ENCODE results near the gene ZNF880.
"Not testable (repeated sequence)": the region's sequence is repeated elsewhere in the genome, so short reads cannot be mapped to it uniquely, and the experiment has no call there.

The ZNF880 gene

DNA sequence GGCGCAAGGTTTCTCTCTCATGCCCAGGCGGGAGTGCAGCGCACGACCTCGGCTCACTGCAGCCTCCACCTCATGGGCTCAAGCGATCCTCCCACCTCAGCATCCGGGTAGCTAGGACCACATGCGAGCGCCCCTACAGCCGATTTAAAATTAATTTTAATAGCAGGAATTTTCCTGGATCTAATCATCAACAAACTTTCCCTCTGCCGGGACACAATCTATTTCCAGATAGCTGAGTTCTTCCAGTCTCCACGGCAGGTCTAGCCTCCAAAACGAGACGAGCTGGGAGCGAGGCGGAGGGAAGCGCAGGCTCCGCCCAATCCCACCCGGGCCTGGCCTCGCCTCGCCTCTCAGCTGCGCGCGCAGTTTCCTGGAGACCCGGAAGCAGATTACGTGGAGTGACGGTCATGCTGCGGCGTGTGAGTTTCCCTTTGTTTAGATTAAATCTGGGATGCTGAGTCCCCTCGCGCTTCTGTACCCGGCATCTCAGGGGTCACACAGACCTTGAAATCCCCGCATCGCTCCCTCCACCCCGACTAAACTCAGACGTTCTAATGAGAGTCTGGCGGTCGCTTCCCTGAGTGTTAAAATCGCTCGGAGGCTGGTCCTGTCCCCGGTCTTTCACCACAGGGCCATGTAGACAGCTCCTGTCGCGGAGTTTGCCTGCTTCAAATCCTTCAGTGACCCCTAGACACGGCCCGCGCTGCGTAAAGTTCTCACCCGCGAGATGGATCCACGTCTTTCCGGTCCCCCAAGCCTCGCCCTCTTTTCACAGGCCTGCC is at the start of gene ZNF880:
Gene ZNF880 (plus strand): TSS at position 365 of the 782 bp plus-strand sequence. CDS start 43 bp downstream, at position 408.
- peak; percentile 99 for DNase-seq

- DNase-seq: no peak
These were observed 47.3 kb upstream of the ZNF880 start for GRCh38 chr19:52322429-52322828.

GRCh38 chr19:52331757-52332156 is 38.0 kb upstream of the ZNF880 start:
- DNase-seq: no peak

DNA sequence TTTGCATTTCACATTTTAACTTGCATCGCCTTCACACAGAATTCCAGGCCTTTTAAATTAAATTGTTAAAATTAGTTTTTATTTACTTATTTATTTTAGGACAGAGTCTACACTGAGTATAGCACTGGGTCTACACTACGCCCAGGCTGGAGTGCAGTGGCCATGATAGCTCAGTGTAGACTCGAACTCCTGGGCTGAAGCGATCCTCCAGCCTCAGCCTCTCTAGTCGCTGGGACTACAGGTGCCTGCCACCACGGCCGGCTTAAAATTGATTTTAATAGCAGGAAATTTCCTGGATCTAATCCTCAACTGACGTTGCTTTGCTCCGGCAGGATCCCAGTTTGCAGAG is 34.0 kb upstream of the ZNF880 start:
- no peak for DNase-seq

GRCh38 chr19:52336117-52336790 is 33.5 kb upstream of the ZNF880 start, which contains the start of gene ZNF610:
ZNF610 (plus strand) TSS chr19:52336243; CDS start chr19:52349173, 12,930 bp downstream.
- DNase-seq: peak; percentile 97

DNA sequence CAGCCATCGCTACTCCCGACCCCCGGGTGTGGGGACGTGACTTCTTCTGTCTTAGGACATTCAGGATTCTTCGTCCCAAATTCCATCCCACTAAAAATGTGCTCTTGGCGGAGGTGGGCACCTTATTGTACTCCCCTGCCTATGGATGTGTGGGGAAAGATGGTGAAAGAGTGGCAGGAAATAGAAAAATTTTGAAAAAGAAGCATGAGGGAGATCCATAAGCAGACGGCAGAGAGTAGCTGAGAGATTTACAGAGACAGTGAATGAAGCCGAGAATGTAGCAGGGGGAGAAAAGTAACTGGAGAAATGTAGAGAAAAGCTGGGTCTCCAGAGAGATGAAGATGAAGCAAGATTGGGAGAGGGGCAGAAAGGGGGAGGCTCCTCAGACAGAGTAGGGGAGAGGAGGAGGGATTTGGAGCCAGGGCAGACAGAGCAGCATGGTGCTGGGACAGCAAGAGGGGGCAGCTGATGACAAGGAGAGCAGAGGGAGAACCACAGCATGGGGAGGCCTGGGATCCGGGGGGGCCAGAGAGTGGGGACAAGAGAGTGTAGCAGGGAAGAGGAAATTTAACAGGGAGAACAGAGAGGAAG is 32.8 kb upstream of the ZNF880 start:
- peak; percentile 70 for DNase-seq

DNA sequence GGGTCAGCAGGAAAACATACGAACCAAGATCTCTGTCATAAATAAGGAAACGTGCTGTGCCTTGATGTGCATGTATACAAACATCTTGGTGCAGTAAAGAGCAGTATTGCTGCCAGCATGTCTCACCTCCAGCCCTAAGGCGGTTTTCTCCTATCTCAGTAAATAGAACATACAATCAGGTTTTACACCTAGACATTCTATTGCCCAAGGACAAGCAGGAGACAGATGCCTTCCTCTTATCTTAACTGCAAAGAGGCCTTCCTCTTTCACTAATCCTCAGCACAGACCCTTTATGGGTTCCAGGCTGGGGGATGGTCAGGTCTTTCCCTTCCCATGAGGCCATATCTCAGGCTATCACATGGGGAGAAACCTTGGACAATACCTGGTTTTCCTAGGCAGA is 30.7 kb upstream of the ZNF880 start:
- not testable (repeated sequence) for DNase-seq

DNA sequence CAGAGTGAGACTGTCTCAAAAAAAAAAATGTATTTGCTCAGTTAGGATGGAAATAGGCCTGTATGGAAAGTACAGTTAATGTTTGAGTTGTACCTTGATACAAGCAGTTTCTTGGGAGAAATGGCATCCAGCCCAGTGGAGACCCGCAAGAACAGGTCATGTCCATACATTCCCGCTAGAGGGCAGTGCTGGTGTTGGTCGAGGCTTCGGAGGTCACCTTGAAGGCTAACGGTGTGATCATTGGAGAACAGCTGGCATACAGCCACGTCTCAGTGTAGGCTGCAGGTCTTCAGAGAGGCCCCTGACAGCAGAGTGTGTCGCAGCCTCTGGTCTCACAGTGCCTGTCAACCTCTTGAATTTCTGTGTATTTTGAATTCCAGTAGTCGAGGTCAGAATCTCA is 26.2 kb upstream of the ZNF880 start:
- peak; percentile 93 for DNase-seq

DNA sequence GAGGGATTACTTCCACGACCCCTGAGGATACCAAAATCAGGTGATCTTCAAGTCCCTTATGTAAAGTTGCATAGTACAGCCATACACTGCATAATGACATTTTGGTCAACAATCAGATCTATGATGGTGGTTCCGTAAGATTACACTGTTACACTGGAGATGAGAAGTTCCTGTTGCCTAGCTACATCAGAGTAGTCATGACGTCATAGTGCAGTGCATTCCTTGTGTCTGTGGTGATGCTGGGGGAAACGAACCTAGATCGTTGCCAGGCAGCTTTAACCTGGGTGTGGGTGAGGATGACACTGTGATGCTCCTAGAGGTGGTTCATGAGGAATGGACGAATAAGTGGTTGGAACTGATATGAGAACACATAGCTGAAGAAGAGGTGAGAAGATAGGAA is 24.6 kb upstream of the ZNF880 start:
- no peak for DNase-seq

DNA sequence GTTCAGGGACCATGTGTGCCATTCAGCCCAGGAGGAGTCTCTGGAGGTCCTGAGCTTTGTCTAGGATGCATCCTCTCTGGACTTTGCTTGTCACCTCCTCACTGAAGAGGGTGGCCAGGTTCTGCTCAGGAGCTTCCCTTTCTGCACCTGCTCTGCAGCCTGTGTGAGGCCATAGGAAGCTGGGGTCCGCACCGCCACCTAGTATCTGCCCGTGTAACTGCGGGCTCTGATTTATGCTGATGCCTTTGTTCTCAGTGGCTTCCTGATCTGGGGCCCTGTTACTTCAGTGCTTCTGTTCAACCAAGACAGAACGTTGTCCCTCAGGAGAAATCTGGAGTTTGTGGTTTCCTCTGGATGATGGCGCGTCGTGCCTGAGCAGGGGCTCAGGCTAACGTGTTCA is 18.2 kb upstream of the ZNF880 start:
- no peak for DNase-seq

GRCh38 chr19:52366414-52366824 is 3.3 kb upstream of the ZNF880 start:
- DNase-seq: no peak

DNA sequence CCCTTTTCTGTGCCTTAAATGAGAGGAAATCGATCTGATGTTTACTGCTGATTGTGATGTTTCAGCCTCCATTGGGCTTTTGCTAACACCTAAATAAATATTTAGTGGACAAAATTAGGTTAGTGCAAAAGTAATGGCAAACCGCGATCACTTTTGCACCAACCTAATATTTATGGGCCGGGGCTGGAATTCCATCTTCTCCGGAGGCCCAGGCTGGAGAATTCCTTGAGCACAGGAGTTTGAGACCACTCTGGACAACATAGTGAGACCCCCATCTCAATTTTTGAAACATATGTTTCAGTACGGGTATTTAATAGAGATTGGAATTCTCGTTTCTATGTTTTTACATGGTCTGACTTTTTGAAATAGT is 603 bp downstream of the ZNF880 start:
- no peak for DNase-seq

GRCh38 chr19:52391135-52391534 is 21.4 kb downstream of the ZNF880 start:
- no peak for DNase-seq

GRCh38 chr19:52397310-52398080 is 27.8 kb downstream of the ZNF880 start, which contains the start of gene ZNF528:
ZNF528 (plus strand) TSS chr19:52397849; CDS start chr19:52402014, 4,165 bp downstream.
- peak; percentile 98 for DNase-seq

GRCh38 chr19:52398081-52398441 is 28.3 kb downstream of the ZNF880 start:
- no peak for DNase-seq

DNA sequence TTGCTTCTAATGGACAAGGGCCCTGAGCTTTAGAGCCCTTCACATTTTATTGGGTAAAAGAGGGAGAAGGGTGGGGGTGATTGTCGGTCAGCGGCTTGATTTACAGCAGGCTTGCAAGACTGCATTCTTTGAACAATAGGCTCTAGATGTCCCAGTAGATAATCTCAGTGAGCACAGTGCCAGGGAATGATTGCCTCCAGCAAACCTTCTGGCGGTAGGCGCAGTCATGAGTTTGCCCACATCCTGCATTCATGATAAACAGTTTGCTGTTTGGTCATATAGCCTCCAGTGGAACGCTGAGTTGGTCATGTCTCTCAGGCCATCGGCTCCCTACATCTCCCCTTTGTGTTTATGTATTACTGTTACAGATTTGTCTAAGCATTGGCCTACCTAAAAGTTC is 40.6 kb downstream of the ZNF880 start:
- DNase-seq: no peak

DNA sequence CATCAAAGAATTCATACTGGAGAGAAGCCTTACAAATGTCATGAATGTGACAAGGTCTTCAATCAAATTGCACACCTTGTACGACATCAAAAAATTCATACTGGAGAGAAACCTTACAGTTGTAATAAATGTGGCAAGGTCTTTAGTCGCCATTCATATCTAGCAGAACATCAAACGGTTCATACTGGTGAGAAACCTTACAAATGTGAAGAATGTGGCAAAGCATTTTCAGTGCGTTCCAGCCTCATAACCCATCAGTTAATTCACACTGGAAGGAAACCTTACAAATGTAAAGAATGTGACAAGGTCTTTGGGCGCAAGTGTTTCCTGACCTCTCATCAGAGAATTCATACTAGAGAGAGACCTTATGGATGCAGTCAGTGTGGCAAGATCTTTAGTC is 46.0 kb downstream of the ZNF880 start:
- DNase-seq: no peak

DNA sequence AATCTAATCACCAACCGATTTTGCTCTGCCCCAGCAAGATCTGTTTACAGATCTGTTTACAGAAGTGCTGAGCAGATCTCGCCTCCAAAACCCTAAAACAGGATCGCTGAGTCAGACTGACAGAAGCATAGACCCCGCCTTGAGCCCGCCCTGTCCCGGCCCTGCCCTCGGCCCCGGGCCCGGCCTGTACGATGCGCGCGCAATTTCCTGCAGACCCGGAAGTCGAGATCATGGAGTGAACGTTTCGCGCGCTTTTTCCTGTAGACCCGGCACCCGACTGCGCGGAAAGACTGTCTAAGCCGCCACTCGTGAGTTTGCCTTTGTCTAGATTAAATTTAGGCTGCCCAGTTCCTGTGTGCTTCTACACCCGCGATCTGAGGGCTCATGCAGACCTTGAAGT is 59.2 kb downstream of the ZNF880 start, which contains the start of gene ZNF534:
Gene ZNF534 (plus strand): TSS at position 212 of the 400 bp plus-strand sequence. CDS start 2,327 bp downstream, outside the sequence.
- DNase-seq: no peak
